ENCODE data around the gene ZNF710.

ZNF710 gene

GRCh38 chr15:90046911-90047392 is 45.8 kb downstream of the ZNF710 start:
- Histone ChIP-seq H3K4me1 (ENCODE audit: control insufficient read depth in 1 of 2, insufficient read depth in 2 of 2, low read length in 2 of 2) (peaks cover 3 to 11% of the 10 kb centered on the region in 2 experiments), H3K27me3 (ENCODE audit: insufficient read depth, low read length) (no peaks in the 10 kb centered on the region), H4K8ac (ENCODE audit: low read depth, low read length) (no peak overlapping the region), H3K79me2 (ENCODE audit: control insufficient read depth, insufficient read depth, low read length, poor library complexity) (peaks cover 2% of the 10 kb centered on the region), H4K91ac (ENCODE audit: low read depth, low read length) (no peak overlapping the region), H2AFZ (ENCODE audit: insufficient read depth, low read length, poor library complexity) (no peak overlapping the region), H3K79me1 (ENCODE audit: low read length) (no peaks in the 10 kb centered on the region), H2AK5ac (ENCODE audit: low read length) (no peak overlapping the region), H2BK120ac (ENCODE audit: insufficient read depth, low read length, poor library complexity) (no peak overlapping the region), H3K27ac (ENCODE audit: low read depth, low read length) (no peak overlapping the region), H3K18ac (ENCODE audit: low read length) (no peak overlapping the region), H3K14ac (ENCODE audit: low read length) (no peak overlapping the region), H3K4me2 (ENCODE audit: low read length) (no peak overlapping the region), H3K23ac (ENCODE audit: low read length) (no peak overlapping the region), H3K36me3 (ENCODE audit: control insufficient read depth in 1 of 2, insufficient read depth in 2 of 2, low read length in 2 of 2) (peaks cover 4% of the 10 kb centered on the region in 2 experiments), H3K4me3 (ENCODE audit: low read depth, low read length) (no peak overlapping the region), H2BK5ac (ENCODE audit: low read depth, low read length, poor library complexity) (no peak overlapping the region), H4K12ac (ENCODE audit: low read depth, low read length) (no peak overlapping the region), H3K9me3 (ENCODE audit: insufficient read depth, low read depth, low read length) (no peaks in the 10 kb centered on the region), H2BK12ac (ENCODE audit: low read length) (no peak overlapping the region), H3K9ac (ENCODE audit: low read length) (no peak overlapping the region), H3K4ac (ENCODE audit: low read depth, low read length) (no peak overlapping the region)
- DNase-seq: peak; percentile 34 to 72
- no CpG with 5 or more reads among the region's 12 CpGs for WGBS (ENCODE audit: extremely low coverage, insufficient coverage, insufficient read length)

DNA sequence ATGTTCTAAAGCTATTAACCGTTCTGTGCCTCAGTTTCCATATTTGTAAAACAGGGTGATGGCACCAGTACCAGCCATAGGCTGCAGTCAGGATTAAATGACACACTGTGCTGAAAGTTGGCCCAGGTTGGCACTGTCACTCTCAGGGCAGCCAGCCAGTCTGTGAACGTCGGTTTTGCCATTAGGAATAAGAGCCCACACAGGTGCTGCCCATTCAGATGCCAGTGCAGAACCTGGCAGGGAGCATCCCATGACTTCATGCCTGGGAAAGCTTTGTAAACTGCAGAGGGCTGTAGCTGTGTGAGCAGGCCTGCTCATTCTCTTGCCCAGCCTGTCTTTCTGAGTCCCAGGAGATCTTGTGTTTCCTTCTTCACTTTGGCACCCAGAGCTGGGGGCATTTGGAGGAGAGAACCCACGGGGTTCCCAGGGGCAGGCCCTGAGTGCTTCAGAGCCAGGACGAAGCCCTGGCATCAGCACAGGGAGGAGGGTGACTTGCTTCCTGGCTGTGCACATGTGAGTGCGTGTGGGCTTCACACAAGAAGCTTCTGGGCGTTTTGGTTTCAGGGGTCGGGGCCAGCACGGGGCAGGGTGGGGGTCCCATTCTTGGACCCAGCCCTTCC is 46.9 kb downstream of the ZNF710 start:
- H3K4me3 ChIP-seq (ENCODE audit: low read depth, low read length): no peak overlapping the region
- H4K8ac ChIP-seq (ENCODE audit: low read depth, low read length): no peak overlapping the region
- H3K36me3 ChIP-seq (ENCODE audit: control insufficient read depth in 1 of 2, insufficient read depth in 2 of 2, low read length in 2 of 2): no peaks in the 10 kb centered on the region
- no peak overlapping the region for H2BK120ac ChIP-seq (ENCODE audit: insufficient read depth, low read length, poor library complexity)
- H4K12ac ChIP-seq (ENCODE audit: low read depth, low read length): no peak overlapping the region
- DNase-seq: no peak
- H2AK5ac ChIP-seq (ENCODE audit: low read length): no peak overlapping the region
- no CpG with 5 or more reads among the region's 9 CpGs for WGBS (ENCODE audit: extremely low coverage, insufficient coverage, insufficient read length)
- no peak overlapping the region for H3K23ac ChIP-seq (ENCODE audit: low read length)
- H2BK5ac ChIP-seq (ENCODE audit: low read depth, low read length, poor library complexity): no peak overlapping the region
- H3K79me1 ChIP-seq (ENCODE audit: low read length): no peaks in the 10 kb centered on the region
- H3K14ac ChIP-seq (ENCODE audit: low read length): no peak overlapping the region
- H3K27ac ChIP-seq (ENCODE audit: low read depth, low read length): no peak overlapping the region
- no peak overlapping the region for H3K18ac ChIP-seq (ENCODE audit: low read length)
- H3K4me1 ChIP-seq (ENCODE audit: control insufficient read depth in 1 of 2, insufficient read depth in 2 of 2, low read length in 2 of 2): peaks cover 4 to 12% of the 10 kb centered on the region in 2 experiments
- H4K91ac ChIP-seq (ENCODE audit: low read depth, low read length): no peak overlapping the region
- H3K9ac ChIP-seq (ENCODE audit: low read length): no peak overlapping the region
- no peaks in the 10 kb centered on the region for H3K27me3 ChIP-seq (ENCODE audit: insufficient read depth, low read length)
- no peak overlapping the region for H2AFZ ChIP-seq (ENCODE audit: insufficient read depth, low read length, poor library complexity)
- no peak overlapping the region for H3K4me2 ChIP-seq (ENCODE audit: low read length)
- H3K9me3 ChIP-seq (ENCODE audit: insufficient read depth, low read depth, low read length): no peaks in the 10 kb centered on the region
- no peak overlapping the region for H2BK12ac ChIP-seq (ENCODE audit: low read length)
- peaks cover 2% of the 10 kb centered on the region for H3K79me2 ChIP-seq (ENCODE audit: control insufficient read depth, insufficient read depth, low read length, poor library complexity)
- no peak overlapping the region for H3K4ac ChIP-seq (ENCODE audit: low read depth, low read length)

DNA sequence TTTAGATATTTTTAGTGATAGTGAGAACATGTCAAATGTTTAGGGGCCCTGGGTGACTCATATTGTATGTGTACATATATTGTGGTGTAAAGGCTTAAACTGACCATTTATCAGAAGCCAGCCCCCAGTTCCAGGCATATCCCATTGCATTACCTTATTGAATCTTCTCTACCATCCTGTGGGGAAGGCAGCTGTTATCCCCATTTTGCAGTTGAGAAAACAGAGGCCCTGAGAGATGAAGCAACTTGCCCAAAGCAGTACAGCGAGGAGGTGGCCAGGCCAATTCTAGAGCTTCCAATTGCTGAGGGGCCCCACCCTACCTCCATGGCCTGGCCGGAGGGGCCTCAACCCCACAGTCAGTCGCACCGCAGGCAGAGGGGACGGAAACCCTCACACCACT is 47.9 kb downstream of the ZNF710 start:
- H2BK12ac ChIP-seq (ENCODE audit: low read length): no peak overlapping the region
- H3K27me3 ChIP-seq (ENCODE audit: insufficient read depth, low read length): no peaks in the 10 kb centered on the region
- no peak overlapping the region for H3K23ac ChIP-seq (ENCODE audit: low read length)
- H3K9ac ChIP-seq (ENCODE audit: low read length): no peak overlapping the region
- H4K12ac ChIP-seq (ENCODE audit: low read depth, low read length): no peak overlapping the region
- H3K4me1 ChIP-seq (ENCODE audit: control insufficient read depth in 1 of 2, insufficient read depth in 2 of 2, low read length in 2 of 2): peaks cover 4 to 12% of the 10 kb centered on the region in 2 experiments
- no CpG with 5 or more reads among the region's 5 CpGs for WGBS (ENCODE audit: extremely low coverage, insufficient coverage, insufficient read length)
- H2AFZ ChIP-seq (ENCODE audit: insufficient read depth, low read length, poor library complexity): no peak overlapping the region
- H2BK5ac ChIP-seq (ENCODE audit: low read depth, low read length, poor library complexity): no peak overlapping the region
- H3K79me2 ChIP-seq (ENCODE audit: control insufficient read depth, insufficient read depth, low read length, poor library complexity): peaks cover 2% of the 10 kb centered on the region
- H3K4me3 ChIP-seq (ENCODE audit: low read depth, low read length): no peak overlapping the region
- DNase-seq: no peak
- H2AK5ac ChIP-seq (ENCODE audit: low read length): no peak overlapping the region
- H4K91ac ChIP-seq (ENCODE audit: low read depth, low read length): no peak overlapping the region
- no peaks in the 10 kb centered on the region for H3K9me3 ChIP-seq (ENCODE audit: insufficient read depth, low read depth, low read length)
- no peaks in the 10 kb centered on the region for H3K36me3 ChIP-seq (ENCODE audit: control insufficient read depth in 1 of 2, insufficient read depth in 2 of 2, low read length in 2 of 2)
- H3K4ac ChIP-seq (ENCODE audit: low read depth, low read length): no peak overlapping the region
- H3K79me1 ChIP-seq (ENCODE audit: low read length): no peaks in the 10 kb centered on the region
- no peak overlapping the region for H3K18ac ChIP-seq (ENCODE audit: low read length)
- H4K8ac ChIP-seq (ENCODE audit: low read depth, low read length): no peak overlapping the region
- H3K14ac ChIP-seq (ENCODE audit: low read length): no peak overlapping the region
- no peak overlapping the region for H2BK120ac ChIP-seq (ENCODE audit: insufficient read depth, low read length, poor library complexity)
- no peak overlapping the region for H3K27ac ChIP-seq (ENCODE audit: low read depth, low read length)
- no peak overlapping the region for H3K4me2 ChIP-seq (ENCODE audit: low read length)

DNA sequence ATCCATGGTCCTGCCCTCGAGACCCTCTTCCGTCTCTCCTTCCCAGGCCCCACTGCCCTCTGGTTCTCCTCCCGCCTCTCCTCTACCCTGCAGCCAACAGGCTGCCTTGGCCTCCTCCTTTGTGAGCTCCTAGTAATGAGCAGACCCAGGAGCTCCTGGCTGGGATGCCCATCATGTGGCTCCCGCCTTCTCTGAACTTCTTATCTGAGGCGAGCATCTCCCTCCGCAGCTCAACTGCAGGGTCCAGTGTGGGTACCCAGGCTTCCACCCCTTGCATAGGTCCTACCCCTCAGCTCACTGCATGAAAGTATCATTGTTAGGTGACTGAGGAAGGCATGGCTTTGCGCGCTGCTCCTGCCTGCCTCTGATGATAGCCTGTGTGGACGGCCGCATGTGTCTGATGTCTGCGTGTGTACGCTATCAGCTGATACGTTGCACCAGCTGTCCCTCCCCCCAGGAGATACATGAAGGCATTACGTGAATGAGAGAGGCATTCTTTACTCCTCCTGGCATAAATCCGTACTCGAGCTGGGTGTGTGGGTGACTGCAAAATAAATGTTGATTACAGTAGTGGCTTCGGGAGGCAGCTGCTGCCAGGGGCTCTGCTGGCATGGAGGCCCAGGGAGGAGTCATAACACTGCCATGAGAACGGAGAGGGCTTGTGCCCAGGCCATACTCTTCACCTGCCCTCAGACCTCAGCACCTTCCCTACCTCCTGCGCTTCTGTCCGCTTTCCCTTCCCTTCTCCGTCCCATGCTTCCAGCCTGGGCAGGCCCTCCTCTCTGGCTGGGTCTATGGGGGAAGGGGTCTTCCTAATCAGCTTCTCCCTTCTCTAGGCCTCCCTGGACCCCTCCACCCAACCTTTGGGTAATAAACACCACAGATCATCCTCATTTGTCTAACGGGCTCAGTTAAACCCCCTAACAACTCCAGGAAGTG is 48.8 kb downstream of the ZNF710 start:
- no peak overlapping the region for H3K9ac ChIP-seq (ENCODE audit: low read length)
- no peak overlapping the region for H2AK5ac ChIP-seq (ENCODE audit: low read length)
- H3K4me3 ChIP-seq (ENCODE audit: low read depth, low read length): no peak overlapping the region
- H3K27me3 ChIP-seq (ENCODE audit: insufficient read depth, low read length): no peaks in the 10 kb centered on the region
- no peaks in the 10 kb centered on the region for H3K9me3 ChIP-seq (ENCODE audit: insufficient read depth, low read depth, low read length)
- H2BK12ac ChIP-seq (ENCODE audit: low read length): no peak overlapping the region
- no peak overlapping the region for H3K23ac ChIP-seq (ENCODE audit: low read length)
- no peak overlapping the region for H3K18ac ChIP-seq (ENCODE audit: low read length)
- H3K4me2 ChIP-seq (ENCODE audit: low read length): no peak overlapping the region
- H3K79me1 ChIP-seq (ENCODE audit: low read length): no peaks in the 10 kb centered on the region
- no peak for DNase-seq
- no peak overlapping the region for H3K27ac ChIP-seq (ENCODE audit: low read depth, low read length)
- no peak overlapping the region for H2BK5ac ChIP-seq (ENCODE audit: low read depth, low read length, poor library complexity)
- H3K4ac ChIP-seq (ENCODE audit: low read depth, low read length): no peak overlapping the region
- no CpG with 5 or more reads among the region's 22 CpGs for WGBS (ENCODE audit: extremely low coverage, insufficient coverage, insufficient read length)
- H3K79me2 ChIP-seq (ENCODE audit: control insufficient read depth, insufficient read depth, low read length, poor library complexity): peaks cover 2% of the 10 kb centered on the region
- no peak overlapping the region for H4K12ac ChIP-seq (ENCODE audit: low read depth, low read length)
- no peak overlapping the region for H2BK120ac ChIP-seq (ENCODE audit: insufficient read depth, low read length, poor library complexity)
- H3K4me1 ChIP-seq (ENCODE audit: control insufficient read depth in 1 of 2, insufficient read depth in 2 of 2, low read length in 2 of 2): peaks cover 4 to 12% of the 10 kb centered on the region in 2 experiments
- no peak overlapping the region for H4K91ac ChIP-seq (ENCODE audit: low read depth, low read length)
- no peak overlapping the region for H4K8ac ChIP-seq (ENCODE audit: low read depth, low read length)
- no peak overlapping the region for H3K14ac ChIP-seq (ENCODE audit: low read length)
- H3K36me3 ChIP-seq (ENCODE audit: control insufficient read depth in 1 of 2, insufficient read depth in 2 of 2, low read length in 2 of 2): no peaks in the 10 kb centered on the region
- H2AFZ ChIP-seq (ENCODE audit: insufficient read depth, low read length, poor library complexity): no peak overlapping the region

Measured in trophoblast cell (in vitro differentiated cells and primary cell).